OCI-M2 (cell line): ENCODE results near the gene PLEKHG5.

Source experiments
- DNase-seq: peaks from one replicate; lab custom pipeline; 2025; ENCODE audit not compliant: unreplicated experiment; lab: John Stamatoyannopoulos, UW

Gene PLEKHG5

GRCh38 chr1:6491480-6491962 lies at the start of gene PLEKHG5:
TSS of gene PLEKHG5 (minus strand) at chr1:6491667. CDS start at chr1:6477571, 14,096 bp downstream.
- DNase-seq = no peak

GRCh38 chr1:6538956-6539355 lies 47.5 kb upstream of the PLEKHG5 start:
- no peak for DNase-seq

GRCh38 chr1:6536291-6536690 lies 44.8 kb upstream of the PLEKHG5 start:
- DNase-seq = no peak

GRCh38 chr1:6535214-6535613 lies 43.7 kb upstream of the PLEKHG5 start:
- DNase-seq = no peak

GRCh38 chr1:6534248-6534822 lies 42.9 kb upstream of the PLEKHG5 start:
- no peak for DNase-seq

- no peak for DNase-seq
Measured at GRCh38 chr1:6531996-6532395, 40.5 kb upstream of the PLEKHG5 start.

GRCh38 chr1:6530504-6531160 lies 39.2 kb upstream of the PLEKHG5 start:
- DNase-seq = no peak

- DNase-seq = no peak
Measured at GRCh38 chr1:6528492-6528891, 37.0 kb upstream of the PLEKHG5 start.

- DNase-seq = no peak
Measured at GRCh38 chr1:6526316-6526715, 34.8 kb upstream of the PLEKHG5 start.

GRCh38 chr1:6523566-6523965 lies 32.1 kb upstream of the PLEKHG5 start:
- no peak for DNase-seq

GRCh38 chr1:6521536-6521935 lies 30.1 kb upstream of the PLEKHG5 start:
- DNase-seq = no peak

- no peak for DNase-seq
Measured at GRCh38 chr1:6519935-6520671, 28.6 kb upstream of the PLEKHG5 start.

- DNase-seq = no peak
Measured at GRCh38 chr1:6519491-6519934, 28.0 kb upstream of the PLEKHG5 start.

- no peak for DNase-seq
Measured at GRCh38 chr1:6517435-6517851, 26.0 kb upstream of the PLEKHG5 start.

GRCh38 chr1:6515771-6516170 lies 24.3 kb upstream of the PLEKHG5 start:
- no peak for DNase-seq

- no peak for DNase-seq
Measured at GRCh38 chr1:6513320-6513801, 21.9 kb upstream of the PLEKHG5 start.

- no peak for DNase-seq
Measured at GRCh38 chr1:6512908-6513280, 21.4 kb upstream of the PLEKHG5 start.

- DNase-seq = no peak
Measured at GRCh38 chr1:6512245-6512907, 20.9 kb upstream of the PLEKHG5 start.

- DNase-seq = no peak
Measured at GRCh38 chr1:6511561-6512244, 20.2 kb upstream of the PLEKHG5 start.

- DNase-seq = no peak
Measured at GRCh38 chr1:6511056-6511455, 19.6 kb upstream of the PLEKHG5 start.

- no peak for DNase-seq
Measured at GRCh38 chr1:6510493-6510892, 19.0 kb upstream of the PLEKHG5 start.
